Brain microvascular endothelial cell (primary cell): ENCODE results near the gene ZNF771.

Source experiments
- DNase-seq: peaks from one replicate; pipeline ENCODE4 v3.0.0-alpha.2; 2020
- H3K27ac ChIP-seq: fragments of 250-450 bp; sonication (Bioruptor Pico); 2 replicates; pipeline ENCODE4 v1.5.1; 2020; ENCODE audit warnings: mild to moderate bottlenecking, moderate library complexity
- H3K27me3 ChIP-seq: fragments of 250-450 bp; sonication (Bioruptor Pico); replicated peaks from 2 replicates; pipeline ENCODE4 v1.5.1; 2020; ENCODE audit warnings: mild to moderate bottlenecking
- H3K36me3 ChIP-seq: fragments of 250-450 bp; sonication (Bioruptor Pico); replicated peaks from 2 replicates; pipeline ENCODE4 v1.5.1; 2020; ENCODE audit warnings: mild to moderate bottlenecking
- H3K4me3 ChIP-seq: 2 replicates; pipeline ENCODE4 v1.5.1; 2011; ENCODE audit warnings: low read depth, mild to moderate bottlenecking, control low read depth, low read length, moderate library complexity
- in situ Hi-C: cut with HindIII; loops from 2 replicates; pipeline ENCODE4 v1.10.0; 2017; ENCODE audit warnings: low sequenced_read_pairs, low pct_ligation_motif_present
- TF ChIP-seq, protein P1 (sequence below): IDR thresholded peaks from 2 replicates; pipeline ENCODE4 v1.5.1; 2011; ENCODE audit warnings: low read depth, mild to moderate bottlenecking, moderate library complexity, low read length, control low read depth, inconsistent platforms; ENCODE audit errors: missing control alignments

ZNF771 gene

DNA sequence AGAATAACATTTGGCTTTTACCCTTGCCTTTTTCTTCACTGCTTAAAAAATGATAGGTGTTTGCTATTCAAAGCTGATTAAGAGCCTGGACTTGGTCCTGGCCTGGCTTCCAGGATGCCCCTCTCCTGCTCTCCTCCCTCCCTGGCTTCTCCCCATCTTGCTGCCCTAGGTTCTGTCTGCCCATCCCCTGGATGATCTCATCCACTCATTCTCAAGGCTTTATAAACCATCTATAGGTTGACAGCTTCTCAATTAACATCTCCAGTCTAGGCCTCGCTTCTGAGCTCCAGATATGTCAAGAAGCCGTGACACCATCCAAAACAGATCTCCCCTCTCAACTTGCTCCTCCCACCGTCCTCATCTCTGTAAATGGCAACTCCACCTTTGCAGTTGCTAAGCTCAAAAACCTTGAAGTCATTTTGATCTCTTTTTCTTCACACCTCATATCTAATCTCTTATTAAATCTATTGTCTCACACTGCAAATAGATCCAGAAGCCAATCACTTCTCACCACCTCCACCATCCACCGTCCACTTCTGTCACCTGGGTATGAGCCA is 8.7 kb downstream of the ZNF771 start:
- no peak for DNase-seq
- TF ChIP-seq, protein P1, sequence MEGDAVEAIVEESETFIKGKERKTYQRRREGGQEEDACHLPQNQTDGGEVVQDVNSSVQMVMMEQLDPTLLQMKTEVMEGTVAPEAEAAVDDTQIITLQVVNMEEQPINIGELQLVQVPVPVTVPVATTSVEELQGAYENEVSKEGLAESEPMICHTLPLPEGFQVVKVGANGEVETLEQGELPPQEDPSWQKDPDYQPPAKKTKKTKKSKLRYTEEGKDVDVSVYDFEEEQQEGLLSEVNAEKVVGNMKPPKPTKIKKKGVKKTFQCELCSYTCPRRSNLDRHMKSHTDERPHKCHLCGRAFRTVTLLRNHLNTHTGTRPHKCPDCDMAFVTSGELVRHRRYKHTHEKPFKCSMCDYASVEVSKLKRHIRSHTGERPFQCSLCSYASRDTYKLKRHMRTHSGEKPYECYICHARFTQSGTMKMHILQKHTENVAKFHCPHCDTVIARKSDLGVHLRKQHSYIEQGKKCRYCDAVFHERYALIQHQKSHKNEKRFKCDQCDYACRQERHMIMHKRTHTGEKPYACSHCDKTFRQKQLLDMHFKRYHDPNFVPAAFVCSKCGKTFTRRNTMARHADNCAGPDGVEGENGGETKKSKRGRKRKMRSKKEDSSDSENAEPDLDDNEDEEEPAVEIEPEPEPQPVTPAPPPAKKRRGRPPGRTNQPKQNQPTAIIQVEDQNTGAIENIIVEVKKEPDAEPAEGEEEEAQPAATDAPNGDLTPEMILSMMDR = no peak
- Histone ChIP-seq H3K27me3 (no peaks in the 10 kb centered on the region), H3K4me3 (no peak overlapping the region), H3K36me3 (peaks cover 9% of the 10 kb centered on the region), H3K27ac (no peak overlapping the region)
- in situ Hi-C loops = no loop called here

GRCh38 chr16:30416624-30417528 is 9.5 kb downstream of the ZNF771 start:
- H3K36me3 ChIP-seq = peaks cover 7% of the 10 kb centered on the region
- peak overlapping the region; percentile 52 for H3K4me3 ChIP-seq
- no peak for DNase-seq
- in situ Hi-C loops = no loop called here
- TF ChIP-seq, protein P1 = no peak
- no peak overlapping the region for H3K27ac ChIP-seq
- no peaks in the 10 kb centered on the region for H3K27me3 ChIP-seq

GRCh38 chr16:30417529-30418349 is 10.3 kb downstream of the ZNF771 start:
- peak; percentile 65 for DNase-seq
- TF ChIP-seq, protein P1 = peak; percentile 22
- H3K36me3 ChIP-seq = peaks cover 10% of the 10 kb centered on the region
- no peak overlapping the region for H3K27ac ChIP-seq
- in situ Hi-C loops = no loop called here
- H3K27me3 ChIP-seq = no peaks in the 10 kb centered on the region
- H3K4me3 ChIP-seq = peak overlapping the region; percentile 52

DNA sequence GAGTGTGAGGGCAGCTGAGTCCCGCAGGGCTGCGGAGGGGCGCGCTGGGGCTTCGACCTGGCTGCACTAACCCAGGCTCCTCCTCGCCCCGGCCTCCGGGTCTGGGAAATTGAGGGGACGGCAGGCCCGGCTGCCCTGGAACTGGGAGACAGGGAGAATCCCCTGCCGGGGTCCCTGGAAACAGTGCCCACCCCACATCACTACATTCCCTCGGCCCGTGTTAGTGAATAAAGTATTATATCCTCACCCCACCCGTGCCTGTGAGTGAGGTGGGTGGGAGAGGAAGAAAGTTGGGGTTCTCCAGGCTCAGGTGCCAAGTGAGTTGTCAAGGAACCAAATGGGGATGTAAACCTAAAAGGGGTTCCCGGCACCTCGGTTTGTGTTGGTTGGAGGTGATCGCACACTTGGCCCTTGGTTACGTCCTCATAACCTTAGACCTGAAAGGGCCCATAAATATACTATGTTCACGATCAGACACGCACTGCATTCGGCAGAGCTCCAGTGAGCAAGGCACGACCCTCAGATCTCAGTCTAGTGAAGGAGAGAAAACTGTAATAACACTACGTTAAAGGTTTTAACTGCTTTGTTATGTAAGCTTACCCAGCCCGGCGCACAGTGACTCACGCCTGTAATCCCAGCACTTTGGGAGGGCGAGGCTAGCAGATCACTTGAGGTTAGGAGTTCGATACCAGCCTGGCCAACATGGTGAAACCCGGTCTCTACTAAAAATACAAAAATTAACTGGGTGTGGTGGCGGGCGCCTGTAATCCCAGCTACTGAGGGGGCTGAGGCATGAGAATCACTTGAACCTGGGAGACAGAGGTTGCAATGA is 11.2 kb downstream of the ZNF771 start:
- no peak overlapping the region for H3K27ac ChIP-seq
- no peaks in the 10 kb centered on the region for H3K27me3 ChIP-seq
- H3K4me3 ChIP-seq = peak overlapping the region; percentile 52
- peaks cover 9% of the 10 kb centered on the region for H3K36me3 ChIP-seq
- no peak for DNase-seq
- TF ChIP-seq, protein P1 = no peak
- in situ Hi-C loops = no loop called here

DNA sequence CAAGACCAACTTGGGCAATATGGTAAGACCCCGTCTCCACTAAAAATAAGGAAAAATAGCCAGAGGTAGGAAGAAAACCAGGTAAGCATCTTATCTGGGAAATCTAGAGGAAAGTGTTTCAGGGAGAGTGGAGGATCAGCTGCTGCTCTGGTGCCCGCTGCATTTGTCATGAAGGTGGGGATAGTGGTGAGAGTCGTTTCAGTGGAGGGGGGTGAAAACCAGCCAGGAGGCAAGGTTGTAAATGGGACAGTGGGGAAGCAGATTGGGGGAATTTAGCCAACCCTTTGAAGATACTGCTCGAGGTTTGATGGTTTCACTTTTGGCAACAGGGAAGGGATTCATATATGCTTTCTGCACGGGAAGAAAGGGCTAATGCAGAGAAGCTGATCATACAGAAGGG is 13.6 kb downstream of the ZNF771 start:
- H3K36me3 ChIP-seq = peaks cover 19% of the 10 kb centered on the region
- in situ Hi-C loops = no loop called here
- TF ChIP-seq, protein P1 = no peak
- H3K27ac ChIP-seq = no peak overlapping the region
- DNase-seq = no peak
- no peak overlapping the region for H3K4me3 ChIP-seq
- no peaks in the 10 kb centered on the region for H3K27me3 ChIP-seq
